ENCODE results near the gene NPAS4.
A peak's percentile ranks its signal among the peaks of the same experiment; 100 is the strongest.
"Not testable (repeated sequence)": the region's sequence is repeated elsewhere in the genome, so short reads cannot be mapped to it uniquely, and the experiment has no call there.

The NPAS4 gene

GRCh38 chr11:66420671-66421476, at the start of gene NPAS4:
Gene NPAS4, plus strand, starts transcription at chr11:66421035. Its CDS starts 145 bp downstream, at chr11:66421180.
- DNase-seq, result no peak

- DNase-seq, result peak; percentile 59
These were observed 49.0 kb upstream of the NPAS4 start, which contains the start of gene SLC29A2 for GRCh38 chr11:66371627-66372415. Gene SLC29A2, minus strand, starts transcription at chr11:66371760. Its CDS starts 169 bp downstream, at chr11:66371591.

GRCh38 chr11:66373265-66373664, 47.6 kb upstream of the NPAS4 start:
- no peak for DNase-seq

GRCh38 chr11:66373690-66374287, 47.0 kb upstream of the NPAS4 start:
- not testable (repeated sequence) for DNase-seq

GRCh38 chr11:66380264-66380663, 40.6 kb upstream of the NPAS4 start:
- not testable (repeated sequence) for DNase-seq

- DNase-seq, result not testable (repeated sequence)
These were observed 36.5 kb upstream of the NPAS4 start for GRCh38 chr11:66384316-66384715.

- peak; percentile 85 for DNase-seq
These were observed 34.4 kb upstream of the NPAS4 start for GRCh38 chr11:66386171-66387069.

- DNase-seq, result peak; percentile 63
These were observed 32.0 kb upstream of the NPAS4 start for GRCh38 chr11:66388780-66389386.

GRCh38 chr11:66391322-66391721, 29.5 kb upstream of the NPAS4 start:
- DNase-seq, result no peak

GRCh38 chr11:66393954-66394353, 26.9 kb upstream of the NPAS4 start:
- no peak for DNase-seq

GRCh38 chr11:66407651-66408050, 13.2 kb upstream of the NPAS4 start:
- no peak for DNase-seq

GRCh38 chr11:66408488-66409214, 12.2 kb upstream of the NPAS4 start:
- peak; percentile 97 for DNase-seq

- DNase-seq, result no peak
These were observed 11.6 kb upstream of the NPAS4 start for GRCh38 chr11:66409226-66409625.

GRCh38 chr11:66410191-66410590, 10.6 kb upstream of the NPAS4 start:
- DNase-seq, result no peak

GRCh38 chr11:66411323-66411722, 9.5 kb upstream of the NPAS4 start:
- no peak for DNase-seq

- DNase-seq, result no peak
These were observed 8.7 kb upstream of the NPAS4 start for GRCh38 chr11:66412110-66412509.

GRCh38 chr11:66413167-66413566, 7.7 kb upstream of the NPAS4 start:
- no peak for DNase-seq

- DNase-seq, result no peak
These were observed 6.5 kb upstream of the NPAS4 start for GRCh38 chr11:66414120-66414934.

- no peak for DNase-seq
These were observed 5.4 kb upstream of the NPAS4 start for GRCh38 chr11:66415423-66415822.

- no peak for DNase-seq
These were observed 3.8 kb upstream of the NPAS4 start for GRCh38 chr11:66417000-66417399.
